Calu3 (cell line): ENCODE measurements around the gene MPZL2. TPM values are rescaled to one million over a fixed set of nuclear protein-coding genes. Genes with fewer than 3 reads are reported as not detected.

Experiments used
- BruUV-seq: library from RNA; stranded (reverse); fragments of 400-500 nt; replicated peaks from 2 replicates; lab custom pipeline; 2021; lab: Mats Ljungman, UMichigan
- CTCF ChIA-PET: fragments of 300-600 bp; sonication (Branson Sonifier 250); formaldehyde crosslinking; loops from one replicate; lab custom pipeline; 2022; ENCODE audit warnings: antibody characterized with exemption; lab: Charles Lee
- DNase-seq: peaks from one replicate; pipeline ENCODE4 v3.0.0; 2022
- H3K27ac Mint-ChIP-seq: one replicate; pipeline ENCODE4 v1.8.0; 2022; ENCODE audit warnings: mixed read lengths; ENCODE audit not compliant: unreplicated experiment
- H3K27me3 Mint-ChIP-seq: one replicate; pipeline ENCODE4 v1.8.0; 2022; ENCODE audit warnings: mixed read lengths; ENCODE audit not compliant: unreplicated experiment
- H3K36me3 Mint-ChIP-seq: one replicate; pipeline ENCODE4 v1.8.0; 2022; ENCODE audit warnings: mild to moderate bottlenecking, moderate library complexity, mixed read lengths; ENCODE audit not compliant: insufficient read depth, unreplicated experiment
- H3K4me1 Mint-ChIP-seq: one replicate; pipeline ENCODE4 v1.8.0; 2022; ENCODE audit warnings: mild to moderate bottlenecking, low read depth, mixed read lengths; ENCODE audit not compliant: unreplicated experiment
- H3K4me3 Mint-ChIP-seq: one replicate; pipeline ENCODE4 v1.8.0; 2022; ENCODE audit warnings: mild to moderate bottlenecking, low read depth, moderate library complexity, mixed read lengths; ENCODE audit not compliant: unreplicated experiment
- H3K9me3 Mint-ChIP-seq: one replicate; pipeline ENCODE4 v1.8.0; 2022; ENCODE audit warnings: low read depth, mixed read lengths; ENCODE audit not compliant: unreplicated experiment
- CTCF ChIP-seq: fragments of 200-600 bp; IDR thresholded peaks from one replicate; pipeline ENCODE4 v1.8.0; 2022; ENCODE audit warnings: antibody characterized with exemption; ENCODE audit not compliant: unreplicated experiment
- intact Hi-C: fragments of 100-400 bp; cut with micrococcal nuclease; formaldehyde crosslinking; loops from one replicate; pipeline ENCODE4 v1.10.0; 2022; ENCODE audit not compliant: unreplicated experiment
- total RNA-seq: library from RNA; stranded (reverse); gene quantifications from 2 replicates; pipeline ENCODE4 v1.2.3, GENCODE V29; 2022

The MPZL2 gene
- total RNA-seq, 1 experiment from 2014 or later = 69.6 TPM

GRCh38 chr11:118234833-118235232 is 29.3 kb downstream of the MPZL2 start:
- CTCF ChIA-PET = no interaction called here
- H3K27ac Mint-ChIP-seq = no peak overlapping the region
- H3K9me3 Mint-ChIP-seq = no peaks in the 10 kb centered on the region
- no peaks in the 10 kb centered on the region for H3K36me3 Mint-ChIP-seq
- no peaks in the 10 kb centered on the region for H3K27me3 Mint-ChIP-seq
- H3K4me1 Mint-ChIP-seq = no peaks in the 10 kb centered on the region
- intact Hi-C loops = no loop called here
- no peak for DNase-seq
- no peak overlapping the region for H3K4me3 Mint-ChIP-seq
- no peak for TF ChIP-seq CTCF
- no TSS peak for BruUV-seq

- Mint-ChIP-seq H3K27ac (no peak overlapping the region), H3K4me3 (no peak overlapping the region), H3K4me1 (no peaks in the 10 kb centered on the region), H3K27me3 (no peaks in the 10 kb centered on the region), H3K36me3 (no peaks in the 10 kb centered on the region), H3K9me3 (no peaks in the 10 kb centered on the region)
- no peak for DNase-seq
- intact Hi-C loops = no loop called here
- TF ChIP-seq CTCF = no peak
- CTCF ChIA-PET = no interaction called here
- BruUV-seq = no TSS peak
These were observed 30.2 kb downstream of the MPZL2 start for GRCh38 chr11:118233850-118234249.

- no peaks in the 10 kb centered on the region for H3K9me3 Mint-ChIP-seq
- no peak for TF ChIP-seq CTCF
- DNase-seq = no peak
- H3K36me3 Mint-ChIP-seq = no peaks in the 10 kb centered on the region
- no peak overlapping the region for H3K4me3 Mint-ChIP-seq
- BruUV-seq = no TSS peak
- no peak overlapping the region for H3K27ac Mint-ChIP-seq
- intact Hi-C loops = no loop called here
- CTCF ChIA-PET = no interaction called here
- H3K27me3 Mint-ChIP-seq = no peaks in the 10 kb centered on the region
- no peaks in the 10 kb centered on the region for H3K4me1 Mint-ChIP-seq
These were observed 30.7 kb downstream of the MPZL2 start for GRCh38 chr11:118233377-118233776.

- H3K4me1 Mint-ChIP-seq = no peaks in the 10 kb centered on the region
- H3K9me3 Mint-ChIP-seq = no peaks in the 10 kb centered on the region
- intact Hi-C loops = no loop called here
- DNase-seq = no peak
- H3K36me3 Mint-ChIP-seq = no peaks in the 10 kb centered on the region
- no peak overlapping the region for H3K27ac Mint-ChIP-seq
- no peak overlapping the region for H3K4me3 Mint-ChIP-seq
- H3K27me3 Mint-ChIP-seq = no peaks in the 10 kb centered on the region
- no peak for TF ChIP-seq CTCF
- BruUV-seq = no TSS peak
- CTCF ChIA-PET = no interaction called here
These were observed 31.4 kb downstream of the MPZL2 start for GRCh38 chr11:118232659-118233058.
